GM19328 (cell line): ENCODE data around the gene TCF7L1.
"Not testable (repeated sequence)": the region's sequence is repeated elsewhere in the genome, so short reads cannot be mapped to it uniquely, and the experiment has no call there.

ENCODE experiments used
- ATAC-seq: cut with Tn5 transposase; IDR thresholded peaks from one replicate; pipeline ENCODE4 v1.9.1; 2021; ENCODE audit warnings: mild to moderate bottlenecking, moderate library complexity; ENCODE audit not compliant: unreplicated experiment

The TCF7L1 gene

DNA sequence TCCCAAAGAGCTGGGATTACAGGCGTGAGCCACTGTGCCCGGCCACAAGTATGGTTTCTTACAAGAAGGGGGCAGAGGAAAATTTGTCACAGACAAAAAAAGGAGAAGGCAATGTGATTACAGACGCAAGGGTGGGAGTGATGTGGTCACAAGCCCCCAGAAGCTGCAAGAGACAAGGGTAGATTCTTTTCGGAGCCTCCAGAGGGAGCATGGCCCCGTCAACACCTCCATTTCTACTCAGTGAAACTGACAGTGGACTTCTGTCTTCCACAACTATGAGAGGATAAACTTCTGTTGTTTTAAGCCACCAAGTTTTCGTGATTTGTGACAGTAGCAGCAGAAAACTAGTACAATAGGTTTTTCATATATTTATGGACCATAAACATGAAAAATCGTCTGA is 2.1 kb upstream of the TCF7L1 start:
- no peak for ATAC-seq

DNA sequence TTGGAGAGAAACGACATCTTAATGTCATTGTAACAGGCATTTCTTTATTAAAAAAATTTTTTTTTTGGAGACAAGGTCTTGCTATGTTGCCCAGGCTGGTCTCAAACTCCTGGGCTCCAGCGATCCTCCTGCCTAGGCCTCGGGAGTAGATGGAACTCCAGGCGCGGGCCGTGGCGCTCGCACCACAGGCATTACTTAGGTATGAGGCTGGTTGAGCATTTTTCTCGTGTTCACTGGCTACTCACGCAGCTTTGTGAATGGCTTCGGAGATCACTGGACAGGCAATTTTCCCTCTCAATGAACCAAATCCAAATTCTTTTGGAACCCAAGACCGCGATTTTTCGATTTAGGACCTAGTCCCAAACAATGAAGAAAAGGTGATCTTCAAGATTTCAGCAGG is 795 bp upstream of the TCF7L1 start:
- ATAC-seq, result no peak

DNA sequence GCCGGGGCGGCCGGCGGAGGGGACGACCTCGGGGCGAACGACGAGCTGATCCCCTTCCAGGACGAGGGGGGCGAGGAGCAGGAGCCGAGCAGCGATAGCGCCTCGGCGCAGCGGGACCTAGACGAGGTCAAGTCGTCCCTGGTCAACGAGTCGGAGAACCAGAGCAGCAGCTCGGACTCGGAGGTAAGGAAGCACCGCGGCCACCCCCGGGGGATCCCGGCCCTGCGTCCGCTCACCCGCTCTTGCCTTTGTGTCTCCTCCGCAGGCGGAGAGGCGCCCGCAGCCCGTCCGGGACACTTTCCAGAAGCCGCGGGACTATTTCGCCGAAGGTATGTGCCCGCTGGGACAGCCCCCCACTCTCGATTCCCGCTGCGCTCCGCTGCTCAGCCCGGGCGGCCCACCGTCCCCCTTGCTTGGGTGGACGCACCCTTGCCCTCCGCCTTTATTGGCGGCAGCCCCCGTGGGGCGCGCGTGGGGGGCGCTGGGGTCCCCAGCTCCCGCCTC is 611 bp downstream of the TCF7L1 start:
- ATAC-seq, result no peak

DNA sequence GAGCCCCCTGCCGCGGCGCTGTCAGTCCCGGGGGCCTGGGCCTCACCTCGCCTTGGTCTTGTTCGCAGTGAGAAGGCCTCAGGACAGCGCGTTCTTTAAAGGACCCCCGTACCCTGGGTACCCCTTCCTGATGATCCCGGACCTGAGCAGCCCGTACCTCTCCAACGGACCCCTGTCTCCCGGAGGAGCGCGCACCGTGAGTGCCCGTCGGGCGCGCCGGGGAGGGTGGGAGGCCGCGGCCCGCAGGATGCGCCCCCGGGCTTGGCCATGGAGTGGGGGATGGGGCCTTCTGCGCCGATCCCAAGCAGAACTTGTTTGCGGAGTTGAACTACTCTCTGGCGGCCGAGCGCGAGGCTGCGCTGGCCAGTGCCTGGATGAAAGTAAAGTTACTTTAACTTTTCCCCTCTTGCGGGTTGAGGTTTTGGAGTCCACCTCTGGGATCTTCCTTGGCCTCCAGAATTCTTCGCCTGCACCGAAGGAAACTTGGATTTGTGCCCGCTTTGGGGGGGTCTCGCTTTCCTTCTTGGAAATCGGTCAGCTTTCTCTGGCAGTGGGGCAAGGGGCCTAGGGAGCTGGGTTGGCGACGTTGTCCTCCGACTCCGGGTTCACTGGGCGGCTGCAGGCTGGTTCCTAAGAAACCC is 1.2 kb downstream of the TCF7L1 start:
- no peak for ATAC-seq

DNA sequence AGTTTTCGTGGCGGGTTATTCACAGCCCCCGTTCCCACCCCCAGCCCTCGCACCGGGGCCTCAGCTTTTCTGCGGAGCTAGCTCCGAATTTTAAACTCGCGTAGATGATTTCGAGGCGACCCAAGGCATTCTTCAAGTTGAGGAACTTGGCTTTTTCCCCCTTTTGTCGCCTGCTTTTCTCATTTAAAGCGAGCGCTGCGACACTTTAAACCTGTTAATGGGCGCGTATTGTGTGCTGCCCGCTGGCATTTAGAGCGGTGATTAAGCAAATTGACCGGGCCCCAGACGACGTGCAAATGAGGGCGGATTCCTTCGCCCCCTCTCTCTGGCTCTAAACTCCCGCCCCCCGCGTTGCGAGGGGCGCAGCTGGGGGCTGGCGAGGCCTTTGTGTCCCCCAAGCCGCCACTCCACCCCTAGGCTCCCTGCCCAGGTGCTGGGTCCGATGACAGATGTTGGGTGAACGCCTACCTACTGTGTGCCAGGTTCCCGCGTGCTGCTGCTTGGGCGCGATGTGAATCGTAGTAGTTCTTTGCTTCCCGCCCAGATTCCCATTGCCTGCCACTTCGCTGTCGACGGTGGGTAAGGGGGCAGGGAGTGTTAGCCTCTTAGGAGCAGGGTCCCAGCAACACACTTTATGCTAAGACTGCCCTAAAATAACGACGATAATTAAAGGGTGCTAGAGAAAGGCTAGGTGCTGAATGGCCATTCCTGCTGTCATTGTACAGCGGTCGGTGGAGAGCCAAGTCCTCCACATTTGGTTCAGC is 1.9 kb downstream of the TCF7L1 start:
- no peak for ATAC-seq

DNA sequence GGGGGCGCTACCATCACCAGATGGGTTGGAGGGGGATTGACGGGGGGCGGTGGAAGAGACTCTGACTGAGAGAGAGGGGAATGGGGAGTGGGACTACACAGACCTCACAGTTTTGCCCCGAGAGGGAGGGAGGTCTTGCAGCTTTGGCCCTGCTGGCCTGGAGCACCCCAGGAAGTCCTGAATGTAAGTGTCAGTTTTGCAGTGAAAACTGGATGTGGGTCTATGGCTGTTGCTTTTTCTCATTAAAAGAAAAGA is 2.4 kb downstream of the TCF7L1 start:
- no peak for ATAC-seq

DNA sequence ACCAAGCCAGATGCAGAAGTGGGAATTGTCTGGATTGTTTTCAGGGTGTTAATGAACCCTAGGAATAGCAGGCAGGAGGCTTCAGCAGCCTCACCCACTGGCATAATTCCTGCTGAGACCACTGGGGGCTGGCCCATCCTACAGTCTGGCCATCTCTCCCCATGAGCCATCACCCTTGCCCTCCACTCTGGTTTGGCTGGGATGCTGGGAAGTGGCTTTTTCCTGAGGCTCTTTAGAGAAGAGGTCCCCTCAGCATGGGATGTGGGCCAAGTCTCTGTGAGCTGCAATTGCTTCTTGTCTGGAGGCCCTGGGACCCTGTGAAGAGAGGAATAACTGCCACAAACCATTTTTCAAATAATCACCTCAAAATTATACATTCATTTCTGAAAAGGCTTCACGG is 4.0 kb downstream of the TCF7L1 start:
- ATAC-seq, result no peak

DNA sequence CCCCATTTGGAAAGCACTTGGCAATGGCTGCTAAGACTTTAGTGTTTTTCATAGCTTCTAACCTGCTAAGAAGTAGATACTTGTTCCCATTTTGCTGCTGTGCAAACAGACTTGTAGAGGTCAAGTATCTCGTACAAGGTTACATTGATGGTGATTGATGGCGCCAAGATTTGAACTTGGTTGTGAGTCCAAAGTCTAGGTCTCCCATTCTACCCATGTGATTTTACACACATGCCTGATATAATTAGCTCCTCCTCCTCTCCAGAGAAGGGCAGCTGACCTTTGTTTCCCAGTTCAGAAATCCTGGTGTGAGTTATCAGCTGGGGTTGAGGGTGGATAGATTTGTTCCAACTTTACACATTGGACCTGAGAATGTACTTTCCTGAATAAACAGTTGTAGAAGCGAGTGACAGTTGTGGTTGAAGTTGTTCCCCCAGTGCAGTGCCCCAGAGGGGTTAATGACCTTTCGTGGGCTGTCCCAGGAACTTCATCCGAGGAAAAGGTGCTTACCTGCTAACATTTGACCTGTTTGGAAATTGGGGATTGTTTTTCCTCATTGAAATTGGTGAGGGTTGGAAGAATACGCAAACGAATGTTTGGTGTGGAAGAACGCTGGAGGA is 10.4 kb downstream of the TCF7L1 start:
- ATAC-seq, result no peak

DNA sequence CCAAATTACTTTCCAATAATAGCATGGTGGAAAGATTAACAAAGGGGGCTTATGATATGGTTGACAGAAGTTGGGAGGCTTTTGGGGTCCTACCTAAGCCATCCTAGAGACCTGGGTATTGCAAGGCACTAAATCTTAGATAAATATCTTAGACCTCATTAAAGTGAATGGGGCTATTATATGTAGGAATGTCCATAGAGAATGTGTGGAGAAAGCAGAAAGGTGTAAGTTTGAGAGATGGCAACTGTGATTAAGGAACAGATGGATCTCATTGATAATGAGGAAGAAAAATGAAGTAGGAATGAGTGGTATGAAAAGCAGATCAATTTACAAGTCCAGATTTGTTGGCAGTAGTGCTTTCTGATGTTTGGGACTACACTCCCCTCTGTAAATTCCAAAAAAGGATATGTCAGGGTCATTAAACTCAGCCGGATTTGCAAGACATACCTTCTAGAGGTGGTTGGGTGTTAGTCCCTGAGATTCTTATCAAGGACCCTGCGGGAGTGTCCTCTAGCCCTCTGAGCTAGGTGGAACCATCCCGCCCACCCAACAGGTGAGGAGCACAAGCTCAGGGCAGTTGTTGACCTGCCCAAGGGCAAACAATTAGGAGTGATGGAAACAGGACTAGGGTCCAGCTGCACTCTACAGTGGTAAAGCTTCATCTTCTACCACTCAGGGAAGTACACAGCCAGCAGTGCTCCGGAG is 12.1 kb downstream of the TCF7L1 start:
- ATAC-seq, result no peak

DNA sequence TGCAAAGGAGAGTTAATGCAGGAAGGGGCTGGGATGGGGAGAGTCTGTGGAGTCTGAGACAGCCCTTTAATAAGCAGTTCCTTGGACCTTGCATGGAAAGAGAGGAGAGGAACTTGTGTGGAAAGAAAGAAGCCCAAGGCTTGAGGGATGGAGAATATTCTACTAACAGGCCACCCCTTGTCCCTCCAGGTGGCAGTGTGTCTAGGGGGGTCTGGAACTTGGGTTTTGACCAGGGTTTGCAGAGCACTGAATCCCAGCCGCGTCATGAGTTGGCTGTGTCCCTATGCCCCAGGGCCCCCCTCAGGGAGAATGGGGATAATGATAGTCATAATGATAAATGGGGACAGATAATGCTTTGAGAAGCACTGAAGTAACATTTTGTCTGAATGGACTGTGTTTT is 15.0 kb downstream of the TCF7L1 start:
- ATAC-seq, result no peak

DNA sequence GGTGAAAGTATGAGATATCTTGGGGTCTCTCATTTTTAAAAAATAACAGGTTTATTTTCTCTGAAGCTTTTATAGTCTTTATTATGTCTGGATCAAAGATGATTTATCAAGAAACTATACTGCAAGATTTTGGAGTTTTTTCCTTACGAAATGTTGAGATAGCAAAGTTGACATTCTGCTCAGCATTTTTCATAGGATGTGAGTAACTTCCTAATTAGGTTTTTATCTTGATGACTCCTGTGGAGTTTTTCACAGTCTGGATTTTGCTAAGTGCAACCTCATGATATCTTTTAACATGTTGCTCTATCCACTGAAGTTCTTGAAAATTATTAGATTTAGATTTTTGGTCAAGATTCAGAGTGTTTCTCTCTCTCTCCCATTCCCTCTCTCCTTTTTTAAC is 17.8 kb downstream of the TCF7L1 start:
- no peak for ATAC-seq

DNA sequence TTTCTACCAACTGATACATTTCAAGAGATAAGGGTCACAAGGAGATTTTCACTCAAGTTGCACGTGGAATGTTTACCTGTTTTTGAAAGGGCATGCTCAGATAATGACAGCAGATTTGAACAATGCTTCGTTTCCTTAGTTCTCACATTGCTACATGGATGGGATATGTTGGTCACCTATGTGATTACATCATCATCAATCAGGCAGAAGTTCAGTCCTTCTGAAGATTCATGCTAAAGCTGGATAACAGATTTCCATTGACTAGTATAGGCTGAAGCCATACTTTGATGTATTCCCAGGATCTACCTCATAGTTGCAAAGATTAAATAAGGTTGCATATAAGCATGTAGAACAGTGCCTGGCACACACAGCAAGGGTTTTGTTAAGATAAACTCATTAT is 19.7 kb downstream of the TCF7L1 start:
- no peak for ATAC-seq

DNA sequence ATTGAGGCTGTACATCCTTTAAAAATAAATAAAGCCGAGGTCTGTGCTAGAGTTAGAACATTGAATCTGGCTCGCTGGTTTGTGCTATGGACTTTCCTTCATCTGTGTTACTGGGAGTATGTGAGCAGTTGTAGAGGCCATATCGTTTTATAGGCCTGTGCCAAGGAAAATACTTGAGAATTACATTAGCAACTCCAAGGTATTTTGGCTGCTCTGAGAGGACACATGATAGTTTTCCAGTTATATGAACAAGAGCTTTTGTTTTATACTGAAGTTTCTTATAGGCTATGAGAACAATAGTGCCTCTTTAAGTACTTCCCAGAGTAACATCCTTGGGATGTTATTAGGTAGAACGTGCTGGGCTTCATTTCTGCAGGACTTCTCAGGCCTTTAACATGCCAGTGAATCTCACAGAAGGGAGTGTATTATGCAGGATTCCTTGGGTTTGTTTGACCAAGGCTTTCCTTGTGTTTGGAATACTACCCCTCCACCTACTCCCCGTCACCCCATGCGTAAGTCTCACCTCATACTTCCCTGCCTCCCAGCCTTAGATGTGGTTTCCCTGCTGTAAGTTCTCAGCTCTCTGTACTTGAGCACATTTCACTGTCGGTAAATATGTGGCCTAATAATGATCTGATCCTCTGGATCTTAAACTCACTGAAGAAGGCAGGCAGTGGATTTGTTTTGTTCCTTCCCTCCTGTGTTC is 21.0 kb downstream of the TCF7L1 start:
- ATAC-seq, result no peak

DNA sequence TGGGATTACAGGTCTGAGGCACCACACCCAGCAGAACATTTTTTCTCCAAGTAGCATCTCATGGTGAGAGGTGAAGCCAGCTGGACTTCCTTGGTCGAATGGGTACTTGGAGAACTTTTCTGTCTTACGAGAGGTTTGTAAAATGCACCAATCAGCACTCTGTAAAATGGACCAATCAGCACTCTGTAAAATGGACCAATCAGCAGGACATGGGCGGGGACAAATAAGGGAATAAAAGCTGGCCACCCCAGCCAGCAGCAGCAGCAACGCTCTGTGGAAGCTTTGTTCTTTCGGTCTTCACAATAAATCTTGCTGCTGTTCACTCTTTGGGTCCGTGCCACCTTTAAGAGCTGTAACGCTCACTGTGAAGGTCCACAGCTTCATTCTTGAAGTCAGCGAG is 21.9 kb downstream of the TCF7L1 start:
- not testable (repeated sequence) for ATAC-seq

DNA sequence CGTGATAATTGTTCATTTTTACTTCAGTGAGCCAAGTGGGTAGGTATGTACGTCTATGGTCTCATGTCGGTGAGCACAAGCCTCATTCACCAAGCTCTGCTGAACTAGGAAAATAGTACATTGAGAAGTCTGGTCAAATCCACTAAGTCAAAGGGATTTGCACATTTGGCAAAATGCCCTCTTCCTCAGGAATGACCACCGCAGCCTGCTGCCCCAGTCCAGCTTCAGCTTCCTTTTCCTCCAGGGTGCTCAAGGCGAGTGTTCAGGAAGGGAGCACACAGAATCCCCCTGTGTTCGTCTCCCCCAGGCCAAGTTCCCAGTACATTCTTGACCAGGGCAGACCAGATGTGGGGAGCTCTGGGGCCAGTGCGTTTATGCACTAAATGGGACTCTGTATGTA is 23.0 kb downstream of the TCF7L1 start:
- no peak for ATAC-seq

DNA sequence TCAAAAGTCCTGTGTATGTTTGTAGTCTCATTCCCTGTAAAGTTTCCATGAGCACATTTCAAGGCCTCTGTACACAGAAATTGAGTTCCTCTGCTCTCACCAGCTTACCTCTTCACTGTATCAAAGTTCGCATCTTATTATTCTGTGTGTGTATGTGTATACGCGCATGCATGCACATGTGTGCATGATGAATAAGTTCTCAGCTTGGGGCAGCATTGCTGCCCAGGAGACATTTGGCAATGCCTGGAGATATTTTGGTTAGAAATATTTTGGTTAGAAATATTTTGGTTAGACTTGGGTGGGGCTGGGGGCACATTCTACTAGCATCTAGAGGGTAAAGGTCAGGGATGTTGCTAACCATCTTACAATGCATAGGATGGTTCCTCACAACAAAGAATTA is 23.4 kb downstream of the TCF7L1 start:
- no peak for ATAC-seq

DNA sequence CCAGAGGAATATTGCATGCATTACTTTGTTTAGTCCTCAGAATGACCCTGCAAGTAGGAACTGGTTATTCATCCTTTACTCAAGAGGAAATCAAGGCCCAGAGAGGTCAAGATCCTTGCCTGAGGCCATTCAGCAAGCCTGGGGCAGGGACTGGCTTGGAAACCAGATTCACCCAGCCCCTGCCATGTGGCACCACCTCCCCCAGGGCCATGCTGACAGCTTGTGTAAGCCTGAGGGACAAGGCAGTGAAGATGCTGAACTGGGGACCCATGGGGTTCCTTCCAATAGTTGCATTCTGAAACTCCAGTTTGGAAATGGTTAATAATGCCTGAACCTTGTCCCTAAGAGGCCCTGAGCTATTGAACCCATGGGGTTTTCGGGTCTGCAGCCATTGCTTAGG is 24.2 kb downstream of the TCF7L1 start:
- no peak for ATAC-seq

DNA sequence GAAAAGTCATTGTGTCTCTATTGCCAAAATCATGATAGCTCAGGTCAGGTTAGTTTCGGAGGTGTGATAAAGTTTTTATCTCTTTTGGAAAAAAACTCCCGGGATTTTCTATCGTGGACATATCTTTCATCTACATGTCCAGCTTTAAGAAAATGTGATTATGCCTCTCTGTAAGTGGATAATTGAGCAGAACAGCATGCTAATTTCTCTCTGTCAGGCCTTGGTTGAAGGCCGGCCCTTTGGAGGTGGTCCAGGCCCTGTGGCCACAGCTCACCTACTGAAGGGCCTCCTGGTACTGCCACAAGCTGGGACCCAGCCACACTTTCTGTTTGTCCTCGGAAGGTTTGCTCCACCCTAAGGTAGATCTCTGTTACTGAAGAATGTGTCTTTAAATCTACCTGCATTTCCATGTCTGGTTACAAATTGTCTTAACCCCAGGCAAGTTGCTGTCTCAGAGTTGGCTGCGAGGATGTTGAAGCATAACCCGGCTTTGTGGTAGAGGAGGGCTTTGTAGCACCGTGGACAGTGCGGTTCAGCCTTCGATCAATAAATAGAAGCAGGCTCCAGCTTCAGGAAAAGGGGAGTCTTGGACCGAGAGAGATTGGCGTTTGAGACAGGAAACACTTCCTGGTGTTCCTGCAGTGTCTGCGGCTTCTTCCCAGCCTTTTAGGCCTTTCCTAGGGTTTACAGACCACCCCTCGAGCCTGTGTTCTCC is 25.5 kb downstream of the TCF7L1 start:
- ATAC-seq, result no peak

DNA sequence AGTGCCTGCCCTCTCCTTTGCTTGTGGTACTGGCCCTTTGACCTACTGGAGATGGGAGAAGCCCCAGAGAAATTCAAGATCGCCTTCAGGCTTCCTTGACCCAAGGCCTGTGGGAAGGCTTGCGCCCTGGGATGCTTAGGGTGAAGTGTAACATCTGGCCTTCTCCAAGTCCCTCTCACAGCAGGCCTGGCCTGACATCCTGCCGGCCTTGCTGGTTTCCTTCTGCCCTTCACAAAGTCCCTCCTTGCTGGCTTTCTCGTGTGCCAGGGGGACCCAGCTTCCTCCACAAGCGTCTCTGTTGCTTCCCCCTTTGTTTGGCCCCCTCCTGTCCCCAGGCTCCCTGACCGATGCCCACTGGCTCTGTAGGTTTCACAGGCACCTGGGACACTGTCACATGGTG is 26.4 kb downstream of the TCF7L1 start:
- no peak for ATAC-seq
